ENCODE data around the gene NUCB2.

The NUCB2 gene

DNA sequence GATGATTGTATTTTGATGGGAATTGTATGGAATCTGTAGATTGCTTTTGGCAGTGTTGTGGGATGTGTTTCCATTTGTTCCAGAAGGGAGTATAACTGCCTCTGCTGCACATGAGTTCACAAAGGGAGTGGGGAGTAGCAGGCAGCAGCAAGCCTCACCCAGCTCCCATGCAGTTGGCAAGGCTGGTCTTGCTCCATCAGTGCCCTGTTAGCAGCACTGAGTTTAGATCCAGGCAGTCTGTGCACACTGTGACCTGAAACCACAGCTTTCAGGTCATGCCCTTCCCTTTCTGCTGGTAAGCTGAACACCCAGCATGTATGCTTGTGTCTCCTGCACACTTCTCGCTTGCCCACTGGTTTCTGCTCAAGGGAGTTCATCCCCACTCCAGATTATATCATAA, 3.7 kb upstream of the NUCB2 start:
- DNase-seq, result no peak

DNA sequence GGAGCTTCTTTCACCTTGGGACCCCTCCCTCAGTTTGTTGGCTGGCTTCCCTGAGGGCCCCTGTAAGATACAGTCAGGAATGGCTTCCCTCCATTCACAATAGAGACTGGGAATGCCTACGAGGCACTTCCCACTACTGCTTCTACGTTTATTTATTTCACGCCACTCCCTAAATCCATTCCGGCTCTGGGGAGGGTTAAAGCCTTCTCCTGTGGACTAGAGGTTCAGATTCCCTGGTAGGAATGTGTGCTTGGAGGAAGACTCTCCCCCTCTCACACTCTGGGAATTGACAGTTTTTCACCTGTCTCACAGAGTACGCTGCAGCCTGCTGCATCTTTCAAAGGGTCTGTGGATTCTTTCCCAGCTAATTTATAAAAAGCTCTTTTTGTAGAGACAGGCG, 3.3 kb upstream of the NUCB2 start:
- no peak for DNase-seq

DNA sequence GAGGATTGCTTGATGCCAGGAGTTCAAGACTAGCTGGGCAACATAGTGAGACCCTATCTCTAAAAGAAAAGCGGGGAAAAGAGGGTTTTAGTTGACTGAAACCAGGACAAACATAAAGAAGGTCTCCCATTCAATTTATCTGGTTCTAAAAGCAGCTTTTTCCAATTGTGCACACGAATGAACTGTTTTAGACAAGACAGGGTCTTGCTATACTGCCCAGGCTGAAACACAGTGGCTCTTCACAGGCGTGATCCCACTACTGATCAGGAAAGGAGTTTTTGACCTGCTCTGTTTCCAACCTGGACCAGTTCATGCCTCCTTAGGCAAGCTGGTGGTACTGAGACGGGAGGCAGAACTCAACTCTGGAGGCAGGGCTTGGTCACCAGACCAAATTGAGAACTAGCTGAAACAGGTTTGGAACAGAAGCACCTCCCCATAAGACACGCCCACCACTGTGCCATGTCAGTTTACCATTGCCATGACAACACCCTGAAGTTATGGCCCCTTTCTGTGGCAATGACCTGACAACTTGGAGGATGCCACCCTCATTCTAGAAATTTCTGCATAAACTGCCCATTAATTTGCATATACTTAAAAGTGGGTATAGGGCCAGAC, 2.8 kb upstream of the NUCB2 start:
- no peak for DNase-seq

DNA sequence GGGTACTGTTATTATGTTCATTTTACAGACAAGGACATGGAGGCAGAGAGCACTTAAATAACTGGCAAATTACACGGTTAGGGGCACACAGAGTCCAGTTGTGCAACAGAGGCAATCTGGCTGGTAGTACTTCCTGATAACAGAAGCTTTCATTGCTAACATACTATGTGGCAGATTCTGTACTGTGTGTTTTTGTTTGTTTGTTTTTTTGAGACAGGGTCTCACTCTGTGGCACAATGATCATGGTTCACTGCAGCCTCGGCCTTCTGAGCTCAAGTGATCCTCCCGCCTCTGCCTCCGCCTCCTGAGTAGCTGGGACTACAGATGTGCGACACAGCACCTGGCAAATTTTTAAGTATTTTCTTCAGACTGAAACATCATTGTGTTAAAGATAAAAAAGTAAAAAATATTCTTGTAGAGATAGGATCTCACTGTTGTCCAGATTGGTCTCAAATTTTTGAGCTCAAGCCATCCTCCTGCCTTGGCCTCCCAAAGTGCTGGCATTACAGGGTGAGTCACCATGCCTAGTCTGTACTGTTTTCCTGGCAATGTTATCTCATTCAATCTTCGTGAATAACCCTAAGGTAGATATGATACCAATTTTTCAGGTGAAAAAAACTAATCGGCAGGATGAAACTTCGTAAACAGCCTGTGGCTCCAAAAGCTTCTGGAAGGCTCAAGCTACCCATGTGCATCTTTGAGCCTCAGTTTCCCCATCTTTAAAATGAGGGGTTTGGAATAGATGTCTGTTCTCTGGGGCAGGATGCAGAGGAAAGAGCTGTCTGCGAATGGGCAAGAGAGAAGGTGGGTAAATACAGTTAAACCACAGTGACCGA, 921 bp upstream of the NUCB2 start:
- peak; percentile 33 for DNase-seq

DNA sequence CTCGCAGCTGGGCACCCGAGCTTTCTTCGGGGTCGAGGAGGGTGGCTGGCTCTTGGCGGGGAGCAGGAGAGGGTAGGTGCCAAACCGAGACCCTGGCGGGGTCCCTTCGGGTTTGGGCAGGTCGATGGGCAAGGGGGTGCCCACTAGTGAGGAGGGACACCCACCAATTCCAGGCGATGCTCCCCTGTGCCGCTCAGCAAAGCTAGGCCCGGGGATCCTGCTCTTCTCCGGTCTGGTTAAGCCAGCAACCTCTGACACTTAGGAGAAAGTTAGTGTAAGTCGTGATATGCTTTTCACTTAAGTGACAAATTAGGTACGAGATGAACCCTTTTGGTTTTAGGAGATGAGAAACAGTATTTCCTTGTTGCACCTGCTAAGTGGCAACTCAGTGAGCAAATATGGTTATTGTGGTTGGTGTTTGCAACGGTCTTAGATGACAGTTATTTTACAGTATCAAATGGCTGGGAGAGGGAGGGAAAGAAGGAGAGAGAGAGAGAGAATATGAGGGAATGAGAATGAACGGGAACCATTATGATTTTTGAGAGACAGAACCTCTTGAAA, 565 bp downstream of the NUCB2 start:
- DNase-seq, result no peak

DNA sequence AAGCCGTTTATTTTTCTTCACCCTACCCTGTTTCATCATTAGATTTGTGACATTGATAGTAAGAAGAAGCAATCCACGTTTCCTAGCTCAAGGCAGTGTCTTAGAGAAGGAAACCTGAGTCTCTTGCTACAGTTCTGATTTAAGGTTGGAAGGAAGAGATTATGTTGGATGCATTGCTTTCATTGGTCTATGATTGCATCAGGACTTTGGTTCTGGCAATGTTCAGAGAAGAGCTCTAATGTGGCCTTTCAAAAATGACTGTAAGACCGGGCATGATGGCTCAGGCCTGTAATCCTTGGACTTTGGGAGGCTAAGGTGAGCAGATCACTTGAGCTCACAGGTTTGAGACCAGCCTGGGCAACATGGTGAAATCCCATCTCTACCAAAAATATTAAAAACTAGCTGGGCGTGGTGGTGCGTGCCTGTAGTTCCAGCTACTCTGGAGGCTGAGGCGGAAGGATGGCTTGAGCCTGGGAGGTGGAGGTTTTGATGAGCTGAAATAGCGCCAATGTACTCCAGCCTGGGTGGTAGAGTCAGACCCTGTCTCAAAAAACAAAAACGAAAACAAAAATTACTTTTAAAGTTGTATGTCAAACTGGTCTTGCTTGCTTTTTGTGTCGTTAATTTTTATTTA, 4.1 kb downstream of the NUCB2 start:
- DNase-seq, result no peak

DNA sequence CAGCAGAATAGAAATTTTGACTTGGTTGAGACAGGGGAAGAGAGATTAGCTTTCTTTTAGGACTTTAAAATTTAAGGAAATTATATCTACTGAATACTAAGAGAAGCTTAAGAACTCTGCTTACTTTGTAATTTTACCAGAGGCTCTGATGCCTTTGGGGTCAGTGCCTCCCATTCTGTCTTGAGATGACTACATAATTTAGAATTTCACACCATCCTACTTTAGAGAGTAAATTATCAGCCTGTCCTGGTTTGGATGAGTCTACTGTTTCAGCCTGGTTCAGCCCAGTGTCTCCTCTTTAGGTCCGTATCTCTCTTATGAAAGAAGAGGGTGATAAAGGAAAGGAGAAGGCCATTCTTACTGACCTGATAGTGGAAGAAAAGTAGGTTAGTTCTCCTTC, 9.8 kb downstream of the NUCB2 start:
- no peak for DNase-seq

DNA sequence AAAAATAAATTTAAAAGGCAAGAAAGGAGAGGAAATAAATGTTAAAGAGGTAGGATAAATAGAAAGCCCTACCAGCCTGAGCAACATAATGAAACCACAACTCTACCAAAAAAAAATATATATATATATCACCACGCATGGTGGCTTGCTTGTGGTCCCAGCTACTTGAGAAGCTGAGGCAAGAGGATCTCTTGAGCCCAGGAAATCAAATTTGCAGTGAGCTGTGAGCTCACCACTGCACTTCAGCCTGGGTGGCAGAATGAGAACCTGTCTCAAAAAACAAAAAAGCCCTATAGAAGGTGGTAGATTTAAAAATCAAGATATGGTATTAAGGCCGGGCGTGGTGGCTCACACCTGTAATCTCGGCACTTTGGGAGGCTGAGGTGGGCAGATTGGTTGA, 10.5 kb downstream of the NUCB2 start:
- DNase-seq, result no peak

DNA sequence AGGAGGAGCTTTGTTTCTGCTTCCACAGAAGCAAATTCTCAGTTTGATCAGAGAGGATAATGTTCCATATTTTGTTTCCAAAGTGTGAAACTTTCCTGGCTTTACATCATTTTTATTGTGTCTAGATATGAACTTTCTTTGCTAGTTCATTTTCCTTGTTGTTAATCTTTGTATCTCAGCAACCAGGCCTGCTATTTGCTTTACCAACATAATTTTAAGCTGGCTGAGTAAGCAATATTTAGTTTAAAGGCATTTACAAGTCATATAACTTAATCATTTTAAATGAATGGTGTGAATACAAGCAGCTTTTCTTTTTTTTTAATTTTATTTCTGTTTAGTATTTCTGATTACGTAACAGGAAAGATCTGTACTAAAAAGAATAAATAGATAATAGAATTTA, 15.2 kb downstream of the NUCB2 start:
- no peak for DNase-seq

DNA sequence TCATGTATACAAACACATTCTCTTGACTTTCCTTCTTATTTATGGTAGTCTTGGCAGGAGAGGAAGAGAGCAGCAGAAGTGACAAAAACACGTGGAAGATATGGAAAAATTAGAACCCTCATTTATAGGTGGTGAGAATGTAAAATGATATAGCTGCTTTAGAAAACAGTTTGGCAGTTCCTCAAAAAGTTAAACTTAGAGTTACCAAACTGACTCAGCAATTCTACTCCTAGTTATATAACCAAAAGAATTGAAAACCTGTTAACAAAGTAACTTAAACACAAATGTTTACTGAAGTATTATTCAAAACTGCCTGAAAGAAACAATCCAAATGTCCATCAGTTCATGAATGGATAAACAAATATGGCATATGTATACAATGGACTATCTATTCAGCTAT, 16.8 kb downstream of the NUCB2 start:
- no peak for DNase-seq

DNA sequence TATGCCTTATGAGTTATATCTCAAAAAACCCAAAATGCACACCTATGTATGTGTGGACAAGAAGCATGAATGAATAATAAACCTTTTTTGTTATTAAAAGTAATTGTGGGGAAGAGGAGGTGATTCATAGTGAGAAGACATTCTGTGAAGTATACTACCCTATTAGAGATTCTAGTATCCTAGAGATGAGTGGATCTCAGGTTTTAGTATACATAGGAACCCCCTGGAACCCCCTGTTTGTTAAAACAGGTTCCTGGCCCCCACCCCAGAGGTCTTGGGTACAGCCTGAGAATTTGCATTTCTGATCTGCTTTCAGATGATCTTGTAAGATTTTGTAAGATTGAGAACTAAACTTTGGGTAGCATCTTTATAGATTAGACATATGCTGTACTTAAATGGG, 17.5 kb downstream of the NUCB2 start:
- DNase-seq, result no peak

DNA sequence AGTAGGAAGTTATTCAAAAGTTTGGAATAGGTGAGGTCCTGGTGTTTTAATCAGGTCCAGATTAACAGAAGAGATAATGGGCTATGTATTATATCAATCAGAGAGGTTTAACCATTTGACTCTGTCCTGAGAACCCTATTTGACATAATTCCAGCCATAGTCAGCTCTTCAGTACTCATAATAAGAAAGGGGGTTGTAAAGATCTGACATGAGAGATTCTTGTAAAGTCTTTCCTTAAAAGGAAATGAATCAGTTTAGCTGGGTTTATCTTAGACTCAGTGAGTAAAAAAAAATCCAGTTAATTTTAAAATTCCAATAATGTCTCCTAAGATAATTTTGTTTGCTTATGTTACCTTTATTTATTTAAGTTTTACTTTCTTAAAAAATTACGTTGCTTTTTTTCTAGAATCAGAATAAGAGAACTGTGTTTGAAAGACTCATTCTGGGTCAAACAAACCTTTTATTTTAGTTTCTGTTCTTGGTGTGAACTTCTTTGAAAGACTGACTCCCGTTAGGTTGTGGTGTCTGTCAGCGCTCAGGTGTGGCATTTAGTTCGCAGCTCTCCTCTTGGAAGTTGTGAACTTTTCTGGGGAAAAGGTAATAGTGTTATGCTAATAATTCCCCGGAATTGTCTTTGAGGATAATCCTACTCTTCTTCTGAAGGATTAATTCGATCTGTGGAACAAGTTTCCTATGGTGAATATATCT, 20.5 kb downstream of the NUCB2 start:
- DNase-seq, result no peak

DNA sequence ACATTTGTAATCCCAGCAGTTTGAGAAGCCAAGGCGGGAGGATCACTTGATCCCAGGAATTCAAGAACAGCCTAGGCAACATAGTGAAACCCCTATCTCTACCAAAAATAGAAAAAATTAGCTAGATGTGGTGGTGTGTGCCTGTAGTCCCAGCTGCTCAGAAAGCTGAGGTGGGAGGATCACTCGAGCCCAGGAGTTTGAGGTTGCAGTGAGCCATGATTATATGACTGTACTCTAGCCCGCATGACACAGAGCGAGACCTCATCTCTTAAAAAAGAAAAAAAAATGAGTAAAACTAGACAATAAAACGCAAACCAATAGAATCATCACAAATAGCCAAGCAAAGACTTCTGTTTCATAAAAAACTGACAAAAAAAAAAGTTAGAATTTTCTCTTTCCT, 21.8 kb downstream of the NUCB2 start:
- no peak for DNase-seq

DNA sequence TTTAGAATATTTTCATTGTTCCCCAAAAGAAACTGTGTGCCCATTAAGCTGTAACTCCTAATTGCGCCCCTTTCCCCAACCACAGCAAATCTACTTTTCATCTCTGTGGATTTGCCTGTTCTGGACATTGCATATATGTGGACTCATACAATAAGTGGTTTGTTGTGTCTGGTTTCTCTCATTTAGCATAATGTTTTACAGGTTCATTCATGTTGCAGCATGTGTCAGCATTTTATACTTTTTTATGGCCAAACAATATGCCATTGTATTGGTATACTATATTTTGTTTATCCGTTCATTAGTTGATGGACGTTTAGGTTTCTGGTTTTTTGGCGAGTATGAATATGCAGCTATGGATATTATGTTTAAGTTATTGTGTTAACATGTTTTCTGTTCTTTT, 23.8 kb downstream of the NUCB2 start:
- no peak for DNase-seq

DNA sequence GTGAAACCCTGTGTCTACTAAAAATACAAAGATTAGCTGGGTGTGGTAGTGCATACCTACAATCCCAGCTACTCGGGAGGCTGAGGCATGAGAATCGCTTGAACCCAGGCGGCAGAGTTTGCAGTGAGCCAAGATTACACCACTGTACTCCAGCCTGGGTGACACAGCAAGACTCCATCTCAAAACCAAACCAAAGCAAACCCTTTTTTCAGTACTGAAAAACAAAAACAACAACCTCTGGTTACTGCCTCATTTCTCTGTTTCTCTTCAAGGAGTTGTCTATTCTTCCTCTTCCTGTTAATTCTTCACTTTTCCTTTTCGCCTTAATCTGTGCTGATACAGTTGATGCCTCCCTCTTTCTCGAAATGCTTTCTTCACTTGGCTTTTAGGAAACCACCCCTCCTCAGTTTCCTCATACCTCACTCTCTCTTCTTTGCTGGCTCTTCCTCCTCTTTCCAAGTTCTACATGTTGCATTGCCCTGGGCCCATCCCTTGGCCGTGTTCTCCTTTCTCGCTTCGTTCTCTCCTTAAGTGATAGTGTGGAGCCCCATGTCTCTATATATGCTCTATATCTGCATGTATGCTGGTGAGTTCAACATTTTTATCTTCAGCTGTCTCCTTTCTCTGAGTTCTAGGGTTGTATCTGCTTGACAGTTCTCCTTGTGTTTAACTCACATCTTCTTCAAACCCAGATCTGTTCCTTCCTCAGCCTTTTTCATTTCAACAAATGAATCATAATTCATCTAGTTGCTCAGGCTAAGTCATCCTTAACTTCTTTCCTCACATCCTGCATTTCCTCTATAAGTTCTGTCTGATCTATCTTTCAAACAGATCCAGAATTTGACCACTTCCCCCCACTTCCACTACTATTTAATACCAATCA, 37.1 kb downstream of the NUCB2 start:
- no peak for DNase-seq

DNA sequence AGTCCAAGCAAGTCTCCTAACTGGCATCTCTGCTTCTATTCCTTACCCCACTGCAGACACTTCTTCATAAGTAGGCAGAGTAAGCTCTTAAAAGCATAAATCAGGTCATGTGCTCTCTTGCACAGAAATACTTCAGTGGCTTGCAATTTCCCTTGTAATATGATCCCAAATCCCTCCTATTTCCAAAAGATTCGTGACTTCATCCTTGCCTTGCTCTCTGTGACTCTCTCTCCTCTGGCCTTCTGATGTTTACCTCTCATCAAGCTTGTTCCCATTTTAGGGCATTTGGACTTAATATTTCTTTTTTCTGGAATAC, 37.7 kb downstream of the NUCB2 start:
- no peak for DNase-seq

DNA sequence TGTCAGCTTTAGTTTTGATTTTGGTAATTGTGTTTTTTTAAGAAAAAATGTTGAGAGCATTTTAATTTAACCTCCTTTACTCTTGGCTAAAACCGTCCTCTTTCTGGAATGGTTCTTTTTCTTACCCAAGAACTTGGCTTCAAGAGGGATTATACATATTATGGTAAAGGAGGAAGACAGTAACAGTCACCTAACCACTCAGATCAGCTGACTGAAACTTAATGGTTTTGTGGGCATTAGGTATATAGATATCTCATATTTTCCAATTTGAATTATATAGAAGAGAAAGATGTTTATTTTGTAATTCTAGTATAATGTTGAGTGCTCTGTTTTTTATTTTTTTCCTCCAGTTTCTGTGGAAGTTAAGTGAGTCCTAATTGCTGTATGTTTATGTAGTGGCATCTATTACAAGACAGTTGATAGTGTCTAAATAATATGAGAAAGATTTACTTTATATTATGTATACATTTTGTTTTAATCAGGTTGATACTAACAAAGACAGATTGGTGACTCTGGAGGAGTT, 38.4 kb downstream of the NUCB2 start:
- DNase-seq, result no peak

DNA sequence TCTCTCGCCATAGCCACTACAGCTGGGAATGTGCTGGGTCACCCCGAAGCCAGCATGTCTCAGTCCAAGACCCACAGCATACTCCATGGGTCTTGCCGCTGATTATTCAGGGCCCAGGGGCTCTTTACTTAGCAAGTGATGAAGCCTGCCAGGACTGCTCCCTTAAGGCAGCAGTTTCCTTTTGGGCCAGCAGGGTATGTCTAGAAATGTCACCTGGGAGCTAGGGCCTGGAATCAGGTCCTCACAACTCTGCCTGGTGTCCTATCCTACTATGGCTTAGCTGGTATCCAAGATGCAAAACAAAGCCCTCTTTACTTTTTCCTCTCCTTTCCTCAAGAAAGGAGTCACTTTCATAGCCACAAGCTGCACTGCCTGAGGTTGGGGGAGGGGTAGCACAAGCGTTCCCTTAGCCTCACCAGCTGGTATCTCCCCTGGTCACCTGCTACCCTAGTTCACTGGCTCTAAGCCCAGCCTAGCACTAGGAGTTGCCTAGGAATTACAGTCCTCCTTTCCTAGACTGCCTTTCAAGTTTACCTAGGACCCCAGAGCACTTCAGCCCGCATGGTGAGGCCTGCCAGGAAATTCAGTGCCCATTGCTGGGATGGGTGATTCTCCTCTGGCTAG, 52.4 kb downstream of the NUCB2 start:
- no peak for DNase-seq

DNA sequence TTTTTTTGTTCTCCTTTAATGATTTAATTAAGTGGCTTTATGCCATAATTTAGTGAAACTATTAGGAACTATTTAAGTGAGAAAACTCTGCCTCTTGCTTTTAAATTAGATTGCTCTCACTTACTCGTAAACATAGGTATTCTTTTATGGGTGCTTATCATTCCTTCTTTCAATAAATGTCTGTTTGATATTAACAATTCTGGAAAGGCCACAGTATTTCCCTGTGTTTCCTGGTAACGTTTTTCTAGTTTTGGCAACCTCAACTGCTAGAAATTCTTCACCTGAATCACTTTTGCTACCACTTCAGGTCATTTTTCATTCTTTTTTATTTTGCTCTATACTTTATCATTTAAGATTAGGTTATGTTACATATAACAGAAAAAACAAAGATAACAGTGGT, 55.1 kb downstream of the NUCB2 start:
- no peak for DNase-seq

DNA sequence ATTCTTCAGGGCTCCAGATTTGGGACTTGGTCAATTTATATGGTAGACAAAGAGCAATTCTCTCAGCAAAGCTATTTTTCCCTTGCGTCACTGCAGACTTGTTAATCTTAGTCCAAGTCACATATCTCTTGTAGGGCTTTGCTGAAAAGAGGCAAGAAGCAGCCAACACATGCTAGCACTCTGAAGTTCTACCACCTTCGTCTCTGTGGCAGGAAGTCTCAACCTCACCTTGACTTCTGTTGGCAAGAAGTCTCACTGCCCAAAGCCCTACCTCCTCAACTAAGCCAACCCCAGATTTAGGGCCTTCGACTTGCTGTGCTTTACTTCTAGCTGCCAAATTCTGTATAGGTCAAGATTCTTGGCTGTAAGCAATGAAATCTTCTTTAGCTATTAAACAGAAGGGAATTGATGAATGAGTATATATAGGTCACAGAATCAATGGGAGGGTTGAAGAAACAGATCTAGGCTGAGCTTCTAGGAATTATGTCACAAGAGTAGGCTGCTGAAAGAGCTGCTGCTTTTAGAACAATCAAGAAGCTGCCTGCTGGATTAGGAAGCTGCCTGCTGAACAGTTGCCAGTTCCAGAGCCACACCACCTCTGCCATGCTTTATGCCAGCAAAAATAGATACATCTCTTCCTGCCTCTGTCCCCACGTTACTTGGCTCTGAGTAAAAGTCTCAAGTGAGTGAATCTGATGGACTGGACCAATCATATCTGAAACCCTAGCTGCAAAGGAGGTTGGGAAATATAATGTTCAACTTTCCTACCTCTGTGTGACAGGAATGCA, 57.5 kb downstream of the NUCB2 start:
- DNase-seq, result no peak

DNA sequence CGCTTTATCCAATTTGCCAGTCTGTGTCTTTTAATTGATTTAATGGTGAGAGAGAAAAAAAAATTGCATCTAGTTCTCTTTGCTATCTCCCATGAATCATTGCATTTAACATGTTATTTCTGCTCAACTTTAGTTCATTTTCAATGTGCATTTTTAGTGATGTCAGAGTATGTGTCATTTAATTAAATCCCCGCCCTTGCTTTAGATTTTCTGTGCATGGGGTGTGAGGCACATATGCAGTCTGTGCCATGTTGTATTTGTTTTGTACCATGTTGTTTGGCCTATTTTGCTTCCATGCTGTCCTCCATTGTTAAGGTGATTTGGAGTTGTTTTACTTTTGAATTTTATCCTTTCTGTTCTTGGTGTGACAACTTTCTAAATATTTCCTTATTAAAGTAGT, 66.7 kb downstream of the NUCB2 start:
- no peak for DNase-seq

Measured in CD4-positive, alpha-beta T cell treated with Interleukin-17A for 4 hours (primary cell).